AG09319 (cell line): Measurements from ENCODE around the gene CARMIL1.
A peak's percentile ranks its signal among the peaks of the same experiment; 100 is the strongest.

Experiments used
- DNase-seq: peaks from one replicate; pipeline ENCODE4 v3.0.0-alpha.2; 2010; ENCODE audit warnings: low read depth; ENCODE audit errors: extremely low read depth
- CTCF ChIP-seq: IDR thresholded peaks from 2 replicates; pipeline ENCODE4 v1.5.1; 2011; ENCODE audit warnings: low read depth, mild to moderate bottlenecking, inconsistent platforms, low read length, moderate library complexity

CARMIL1 gene

GRCh38 chr6:25254671-25255070 lies 24.5 kb upstream of the CARMIL1 start:
- DNase-seq: no peak
- no peak for TF ChIP-seq CTCF

GRCh38 chr6:25257686-25258348 lies 21.4 kb upstream of the CARMIL1 start:
- no peak for DNase-seq
- no peak for TF ChIP-seq CTCF

GRCh38 chr6:25259756-25260155 lies 19.4 kb upstream of the CARMIL1 start:
- no peak for TF ChIP-seq CTCF
- DNase-seq: no peak

- DNase-seq: no peak
- no peak for TF ChIP-seq CTCF
Measured at GRCh38 chr6:25263657-25264056, 15.5 kb upstream of the CARMIL1 start.

GRCh38 chr6:25266456-25267100 lies 12.6 kb upstream of the CARMIL1 start:
- peak; percentile 56 for DNase-seq
- no peak for TF ChIP-seq CTCF

GRCh38 chr6:25267662-25268061 lies 11.5 kb upstream of the CARMIL1 start:
- DNase-seq: no peak
- no peak for TF ChIP-seq CTCF

- TF ChIP-seq CTCF: no peak
- no peak for DNase-seq
Measured at GRCh38 chr6:25270559-25270958, 8.6 kb upstream of the CARMIL1 start.
